Breast epithelium (tissue), 3 donors: ENCODE measurements around the gene RGS14.

Source experiments
- POLR2AphosphoS5 ChIP-seq, 3 donors: sonication (generic); formaldehyde crosslinking; IDR thresholded peaks; one replicate each; pipeline ENCODE4 v1.6.1; 2017; ENCODE audit warnings: antibody characterized with exemption in 3 of 3
- TF ChIP-seq, protein P1 (sequence below), 3 donors: fragments of 450-650 bp; IDR thresholded peaks; one replicate each; pipeline ENCODE4 v1.5.1; 2016 to 2017; ENCODE audit warnings: antibody characterized with exemption in 3 of 3, mild to moderate bottlenecking in 3 of 3, moderate library complexity in 3 of 3

- TF ChIP-seq, protein P1, sequence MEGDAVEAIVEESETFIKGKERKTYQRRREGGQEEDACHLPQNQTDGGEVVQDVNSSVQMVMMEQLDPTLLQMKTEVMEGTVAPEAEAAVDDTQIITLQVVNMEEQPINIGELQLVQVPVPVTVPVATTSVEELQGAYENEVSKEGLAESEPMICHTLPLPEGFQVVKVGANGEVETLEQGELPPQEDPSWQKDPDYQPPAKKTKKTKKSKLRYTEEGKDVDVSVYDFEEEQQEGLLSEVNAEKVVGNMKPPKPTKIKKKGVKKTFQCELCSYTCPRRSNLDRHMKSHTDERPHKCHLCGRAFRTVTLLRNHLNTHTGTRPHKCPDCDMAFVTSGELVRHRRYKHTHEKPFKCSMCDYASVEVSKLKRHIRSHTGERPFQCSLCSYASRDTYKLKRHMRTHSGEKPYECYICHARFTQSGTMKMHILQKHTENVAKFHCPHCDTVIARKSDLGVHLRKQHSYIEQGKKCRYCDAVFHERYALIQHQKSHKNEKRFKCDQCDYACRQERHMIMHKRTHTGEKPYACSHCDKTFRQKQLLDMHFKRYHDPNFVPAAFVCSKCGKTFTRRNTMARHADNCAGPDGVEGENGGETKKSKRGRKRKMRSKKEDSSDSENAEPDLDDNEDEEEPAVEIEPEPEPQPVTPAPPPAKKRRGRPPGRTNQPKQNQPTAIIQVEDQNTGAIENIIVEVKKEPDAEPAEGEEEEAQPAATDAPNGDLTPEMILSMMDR (IDR thresholded peaks at IDR 0.05), result no peak
- no peak for TF ChIP-seq POLR2AphosphoS5 (IDR thresholded peaks at IDR 0.05)
Measured at GRCh38 chr5:177362292-177362609, 4.5 kb downstream of the RGS14 start.
